SK-N-SH (cell line): ENCODE results near the gene TGM2. TPM values are rescaled to one million over a fixed set of nuclear protein-coding genes. Genes with fewer than 3 reads are reported as not detected.

Experiments
- CTCF ChIA-PET: fragments of 300-600, 350-600 bp; formaldehyde crosslinking; extraction: SDS; loops from one replicate; lab custom pipeline; 2021; lab: Yijun Ruan, JAX
- POLR2A ChIA-PET: fragments of 350-600 bp; sonication (Branson Sonifier 250); formaldehyde crosslinking; extraction: SDS; loops from one replicate; lab custom pipeline; 2020; ENCODE audit warnings: antibody characterized with exemption, inconsistent platforms; lab: Yijun Ruan, JAX
- DNase-seq: peaks from one replicate; pipeline ENCODE4 v3.0.0; 2012
- H2AFZ ChIP-seq: fragments of 200-600 bp; sonication (generic); 2 replicates; pipeline ENCODE4 v1.8.1; 2016; ENCODE audit warnings: antibody characterized with exemption, mild to moderate bottlenecking, low read depth
- H3F3A ChIP-seq: fragments of 200-600 bp; sonication (generic); replicated peaks from 2 replicates; pipeline ENCODE3; 2016; ENCODE audit warnings: antibody characterized with exemption, mild to moderate bottlenecking; ENCODE audit not compliant: insufficient read depth
- H3K27ac ChIP-seq, 2 experiments: fragments of 200-500 bp in 1 of 2; fragments of 200-600 bp in 1 of 2; sonication (Bioruptor generic) in 1 of 2; sonication (generic), shearing (Covaris generic) in 1 of 2; 2 replicates each; pipeline versions ENCODE4 v1.5.1 to v1.6.1; 2014 to 2016; ENCODE audit warnings: low read depth in 2 of 2, inconsistent platforms in 1 of 2, low read length in 1 of 2, mild to moderate bottlenecking in 1 of 2, mixed read lengths in 1 of 2
- H3K27me3 ChIP-seq: fragments of 200-600 bp; sonication (generic), shearing (Covaris generic); 2 replicates; pipeline ENCODE4 v1.6.1; 2016; ENCODE audit warnings: mixed run types; ENCODE audit not compliant: insufficient read depth
- H3K36me3 ChIP-seq, 2 experiments: fragments of 200-500 bp in 1 of 2; fragments of 200-600 bp in 1 of 2; sonication (Bioruptor generic) in 1 of 2; sonication (generic) in 1 of 2; replicated peaks in 1 of 2; 2 replicates each; pipeline versions ENCODE3 to v1.5.1; 2014 to 2016; ENCODE audit warnings: low read length in 1 of 2, mild to moderate bottlenecking in 1 of 2; ENCODE audit not compliant: insufficient read depth in 2 of 2, control insufficient read depth in 1 of 2
- H3K4me1 ChIP-seq, 2 experiments: fragments of 200-500 bp in 1 of 2; fragments of 200-600 bp in 1 of 2; sonication (Bioruptor generic) in 1 of 2; sonication (generic), shearing (Covaris generic) in 1 of 2; 2 replicates each; pipeline versions ENCODE4 v1.5.1 to v1.6.1; 2014 to 2016; ENCODE audit warnings: low read depth in 1 of 2, low read length in 1 of 2, mixed run types in 1 of 2; ENCODE audit not compliant: insufficient read depth in 2 of 2, control insufficient read depth in 1 of 2
- H3K4me2 ChIP-seq: fragments of 200-600 bp; sonication (generic), shearing (Covaris generic); 2 replicates; pipeline ENCODE4 v1.6.1; 2017; ENCODE audit warnings: mixed run types
- H3K4me3 ChIP-seq, 2 experiments: fragments of 200-500 bp in 1 of 2; fragments of 200-600 bp in 1 of 2; sonication (Bioruptor generic) in 1 of 2; sonication (generic), shearing (Covaris generic) in 1 of 2; 2 replicates each; pipeline versions ENCODE4 v1.5.1 to v1.8.1; 2014 to 2016; ENCODE audit warnings: low read depth in 2 of 2, inconsistent platforms in 1 of 2, low read length in 1 of 2, mild to moderate bottlenecking in 1 of 2, mixed read lengths in 1 of 2, moderate library complexity in 1 of 2
- H3K79me2 ChIP-seq: fragments of 200-600 bp; sonication (generic); 2 replicates; pipeline ENCODE4 v1.8.1; 2017; ENCODE audit warnings: mild to moderate bottlenecking; ENCODE audit not compliant: insufficient read depth
- H3K9ac ChIP-seq: fragments of 200-600 bp; sonication (generic); 2 replicates; pipeline ENCODE4 v1.6.1; 2017; ENCODE audit warnings: mixed run types
- H3K9me2 ChIP-seq: fragments of 200-600 bp; sonication (generic); 2 replicates; pipeline ENCODE4 v1.6.1; 2017; ENCODE audit warnings: mixed run types
- H3K9me3 ChIP-seq: fragments of 200-600 bp; sonication (generic); 2 replicates; pipeline ENCODE4 v1.6.1; 2017; ENCODE audit warnings: mixed run types, mild to moderate bottlenecking, moderate library complexity
- H4K20me1 ChIP-seq: fragments of 200-600 bp; sonication (generic); 2 replicates; pipeline ENCODE4 v1.6.1; 2017; ENCODE audit warnings: mild to moderate bottlenecking, mixed run types; ENCODE audit not compliant: insufficient read depth
- CHD2 ChIP-seq: fragments of 150-350 bp; IDR thresholded peaks from 2 replicates; pipeline ENCODE4 v1.6.1; 2018; ENCODE audit warnings: low read length; ENCODE audit not compliant: partially characterized antibody
- EP300 ChIP-seq, 2 experiments: IDR thresholded peaks; 2 replicates each; pipeline versions ENCODE4 v1.4.0 to v1.6.1; 2012; ENCODE audit warnings: borderline replicate concordance in 1 of 2, low read depth in 1 of 2, low read length in 1 of 2
- EZH2phosphoT487 ChIP-seq: fragments of 200-600 bp; sonication (generic); IDR thresholded peaks from 2 replicates; pipeline ENCODE4 v1.6.1; 2017; ENCODE audit warnings: low read depth, mixed run types, mild to moderate bottlenecking, antibody characterized with exemption, moderate library complexity, borderline replicate concordance
- FOSL2 ChIP-seq: IDR thresholded peaks from 2 replicates; pipeline ENCODE4 v1.4.0; 2012; ENCODE audit warnings: low read depth, mild to moderate bottlenecking, moderate library complexity, borderline replicate concordance
- FOXM1 ChIP-seq: IDR thresholded peaks from 2 replicates; pipeline ENCODE4 v1.4.0; 2012; ENCODE audit warnings: low read depth, mild to moderate bottlenecking
- GABPA ChIP-seq: IDR thresholded peaks from 2 replicates; pipeline ENCODE4 v1.4.0; 2012; ENCODE audit warnings: low read depth, mild to moderate bottlenecking
- MAX ChIP-seq: IDR thresholded peaks from 2 replicates; pipeline ENCODE4 v1.4.0; 2012; ENCODE audit warnings: low read depth
- NFIC ChIP-seq: IDR thresholded peaks from 2 replicates; pipeline ENCODE4 v1.4.0; 2012; ENCODE audit warnings: borderline replicate concordance
- POLR2AphosphoS5 ChIP-seq: IDR thresholded peaks from 2 replicates; pipeline ENCODE4 v1.6.1; 2012; ENCODE audit warnings: low read depth, low read length
- RCOR1 ChIP-seq: fragments of 150-350 bp; IDR thresholded peaks from 2 replicates; pipeline ENCODE4 v1.6.1; 2017; ENCODE audit warnings: antibody characterized with exemption, low read length
- RFX5 ChIP-seq: IDR thresholded peaks from 2 replicates; pipeline ENCODE4 v1.6.1; 2012; ENCODE audit warnings: mild to moderate bottlenecking, improper control_type of control experiment, low read length
- RXRA ChIP-seq: IDR thresholded peaks from 2 replicates; pipeline ENCODE4 v1.4.0; 2012; ENCODE audit warnings: low read depth, mild to moderate bottlenecking, borderline replicate concordance
- SMC3 ChIP-seq: IDR thresholded peaks from 2 replicates; pipeline ENCODE4 v1.6.1; 2012; ENCODE audit warnings: low read depth, low read length, improper control_type of control experiment
- TCF12 ChIP-seq: IDR thresholded peaks from 2 replicates; pipeline ENCODE4 v1.4.0; 2012
- TEAD4 ChIP-seq: IDR thresholded peaks from 2 replicates; pipeline ENCODE4 v1.4.0; 2012; ENCODE audit warnings: mild to moderate bottlenecking, borderline replicate concordance; ENCODE audit not compliant: insufficient read depth
- USF2 ChIP-seq: fragments of 150-350 bp; IDR thresholded peaks from 2 replicates; pipeline ENCODE4 v1.6.1; 2017; ENCODE audit warnings: antibody characterized with exemption, low read length, low read depth, borderline replicate concordance
- ZBTB33 ChIP-seq: IDR thresholded peaks from 2 replicates; pipeline ENCODE4 v1.4.0; 2012; ENCODE audit warnings: low read depth, borderline replicate concordance
- WGBS: methylation state at CpG from one replicate; pipeline ENCODE4 v1.1.6; 2017; ENCODE audit warnings: low lambda C conversion rate; 5-methylcytosine and 5-hydroxymethylcytosine counted together
- polyA plus RNA-seq, 3 experiments: library from polyadenylated mRNA; depleted of rRNA; stranded (reverse); fragments of >200 nt; gene quantifications; 2 replicates each; pipeline ENCODE4 v1.2.3, GENCODE V29; 2012

Gene TGM2
- polyA plus RNA-seq, 1 of the 3 experiments (the other 2 are of a cell fraction), result 676 TPM

GRCh38 chr20:38209054-38209675, 44.1 kb upstream of the TGM2 start:
- ChIA-PET POLR2A (no interaction called here), CTCF (interaction anchor here (0.9 to 9.4 kb wide), 4 partner anchors 9 to 216 kb away, joined by 3 to 95 read pairs (median 4); no protein-coding TSS in a partner anchor)

GRCh38 chr20:38208523-38208922, 43.5 kb upstream of the TGM2 start:
- H3F3A ChIP-seq, result peaks cover 4% of the 10 kb centered on the region
- H3K4me1 ChIP-seq, result peaks cover 5 to 22% of the 10 kb centered on the region in 2 experiments; a peak in 3 of 4 replicates
- DNase-seq, result no peak
- 96% methylated on average over 3 of the region's 3 CpGs for WGBS
- no peaks in the 10 kb centered on the region for H3K36me3 ChIP-seq
- TF ChIP-seq RXRA, result no peak
- no peak for TF ChIP-seq FOSL2
- no peak for TF ChIP-seq TEAD4
- no peak for TF ChIP-seq SMC3
- TF ChIP-seq TCF12, result no peak
- no peak for TF ChIP-seq RCOR1
- TF ChIP-seq ZBTB33, result no peak
- TF ChIP-seq CHD2, result no peak
- no peak for TF ChIP-seq EZH2phosphoT487
- TF ChIP-seq EP300 (IDR thresholded peaks at IDR 0.05; ENCODE audit: borderline replicate concordance in 1 of 2, low read depth in 1 of 2, low read length in 1 of 2), result no peak
- no peak for TF ChIP-seq POLR2AphosphoS5
- no peak for TF ChIP-seq USF2
- no peak for TF ChIP-seq RFX5
- TF ChIP-seq GABPA, result no peak
- TF ChIP-seq MAX, result no peak
- no peak for TF ChIP-seq FOXM1
- no peaks in the 10 kb centered on the region for H3K27me3 ChIP-seq
- H3K9ac ChIP-seq, result no peak overlapping the region
- H4K20me1 ChIP-seq, result no peaks in the 10 kb centered on the region
- ChIA-PET POLR2A (no interaction called here), CTCF (interaction anchor here (0.7 to 9.4 kb wide), 7 partner anchors 9 to 151 kb away, joined by 3 to 95 read pairs (median 4); no protein-coding TSS in a partner anchor)
- no peak overlapping the region for H3K4me2 ChIP-seq
- no peak overlapping the region for H3K27ac ChIP-seq
- H3K79me2 ChIP-seq, result no peaks in the 10 kb centered on the region
- H3K9me3 ChIP-seq, result no peaks in the 10 kb centered on the region
- no peak overlapping the region for H3K4me3 ChIP-seq
- H3K9me2 ChIP-seq, result no peaks in the 10 kb centered on the region
- H2AFZ ChIP-seq, result no peak overlapping the region

More at GRCh38 chr20:38209054-38209675, 44.1 kb upstream of the TGM2 start:
- no peaks in the 10 kb centered on the region for H3K27me3 ChIP-seq
- H2AFZ ChIP-seq, result no peak overlapping the region
- H3K9ac ChIP-seq, result no peak overlapping the region
- no peaks in the 10 kb centered on the region for H3K9me2 ChIP-seq
- TF ChIP-seq NFIC (peak; percentile 62), CHD2 (no peak)
- peaks cover 5 to 22% of the 10 kb centered on the region in 2 experiments; a peak in 3 of 4 replicates for H3K4me1 ChIP-seq
- 0 out of 4 replicates have a peak overlapping the region, but pooled peaks of 1 of the 2 experiments have one; percentile 18 for H3K27ac ChIP-seq
- 87% methylated on average over 2 of the region's 4 CpGs for WGBS
- no peaks in the 10 kb centered on the region for H3K9me3 ChIP-seq
- DNase-seq, result no peak
- H4K20me1 ChIP-seq, result no peaks in the 10 kb centered on the region
- no peaks in the 10 kb centered on the region for H3K36me3 ChIP-seq
- no peak overlapping the region for H3K4me2 ChIP-seq
- H3K4me3 ChIP-seq, result no peak overlapping the region
- H3K79me2 ChIP-seq, result no peaks in the 10 kb centered on the region
- peaks cover 4% of the 10 kb centered on the region for H3F3A ChIP-seq
